COLO668 (cell line): ENCODE results near the gene STARD9.
A peak's percentile ranks its signal among the peaks of the same experiment; 100 is the strongest.
"Not testable (repeated sequence)": the region's sequence is repeated elsewhere in the genome, so short reads cannot be mapped to it uniquely, and the experiment has no call there.

ENCODE experiments used
- DNase-seq: peaks from one replicate; lab custom pipeline; 2025; ENCODE audit not compliant: unreplicated experiment; lab: John Stamatoyannopoulos, UW

The STARD9 gene

DNA sequence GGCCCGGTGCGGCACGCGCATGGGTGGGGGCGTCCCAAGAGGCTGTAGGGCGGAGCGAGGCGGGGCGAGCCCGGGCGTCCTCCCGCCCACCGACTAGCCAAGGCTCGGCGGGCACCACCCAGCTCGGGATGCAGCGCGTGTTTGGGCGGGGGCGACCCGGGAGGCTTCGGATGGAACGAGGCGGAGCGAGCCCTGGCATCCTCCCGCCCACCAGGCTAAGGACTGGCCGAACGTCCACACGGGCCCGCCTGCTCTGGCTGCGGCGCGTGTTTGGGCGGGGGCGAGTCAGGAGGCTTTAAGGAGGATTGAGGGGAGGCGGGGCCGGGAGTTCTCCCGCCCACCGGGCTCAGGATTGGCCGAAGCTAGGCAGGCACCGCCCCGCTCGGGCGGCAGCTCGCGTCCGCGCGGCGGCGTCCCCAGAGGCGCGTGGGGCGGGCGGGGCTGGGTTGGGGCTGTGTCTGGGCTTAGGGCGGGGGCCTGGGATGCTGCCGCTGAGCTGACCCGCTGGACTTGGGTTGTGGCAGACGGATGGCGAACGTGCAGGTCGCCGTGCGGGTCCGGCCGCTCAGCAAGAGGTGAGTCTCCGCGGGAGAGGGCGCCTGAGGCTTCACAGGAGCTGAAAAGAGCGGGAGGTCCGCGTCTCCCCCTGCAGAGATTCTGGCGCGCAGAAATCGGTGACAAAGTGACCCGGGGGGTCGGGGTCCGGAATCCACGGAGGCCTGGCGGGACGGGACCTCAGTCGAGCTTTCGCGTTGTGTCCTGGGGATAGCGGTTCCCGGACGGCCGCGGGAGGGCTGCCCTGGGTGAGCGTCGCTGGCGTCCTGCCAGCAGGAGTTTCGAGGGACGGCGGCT is at the start of gene STARD9:
STARD9 (plus strand) TSS at position 419 of the 852 bp plus-strand sequence; CDS start at position 529, 110 bp downstream.
- DNase-seq = peak; percentile 99

DNA sequence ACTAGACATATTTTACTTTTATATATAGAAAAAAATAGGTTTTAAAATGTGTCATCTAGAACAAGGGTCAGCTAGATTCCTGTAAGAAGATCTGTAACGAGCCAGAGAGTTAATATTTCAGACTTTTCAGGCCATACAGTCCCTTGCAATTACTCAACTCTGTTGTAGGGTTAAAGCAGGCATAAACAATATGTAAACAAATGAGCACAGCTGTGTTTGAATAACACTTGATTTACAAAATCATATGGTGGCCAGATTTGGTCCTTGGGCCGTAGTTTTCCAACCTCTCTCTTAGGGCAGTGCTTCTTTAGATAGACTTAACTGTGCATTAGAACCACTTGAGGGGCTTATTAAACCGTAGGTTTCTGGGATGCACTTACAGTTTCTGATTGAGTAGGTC is 46.4 kb upstream of the STARD9 start:
- no peak for DNase-seq

DNA sequence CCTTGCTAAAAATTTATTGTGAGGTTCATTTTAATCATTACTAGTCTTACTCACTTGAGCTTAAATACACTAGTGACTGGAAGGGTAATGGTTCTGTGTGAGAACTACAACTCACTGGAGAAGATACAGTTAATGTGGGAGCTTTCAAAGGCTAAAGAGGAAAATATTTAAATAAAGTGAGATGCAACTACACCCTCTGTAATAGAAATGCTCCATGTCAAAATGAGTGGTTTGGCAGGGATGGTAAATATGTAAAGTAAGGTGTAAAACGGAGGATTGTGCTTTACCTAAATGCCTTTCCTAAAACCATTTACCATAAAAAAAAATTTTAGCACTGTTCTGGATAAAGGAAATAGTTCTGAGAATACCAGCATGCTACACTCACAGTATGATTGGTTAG is 42.2 kb upstream of the STARD9 start:
- no peak for DNase-seq

DNA sequence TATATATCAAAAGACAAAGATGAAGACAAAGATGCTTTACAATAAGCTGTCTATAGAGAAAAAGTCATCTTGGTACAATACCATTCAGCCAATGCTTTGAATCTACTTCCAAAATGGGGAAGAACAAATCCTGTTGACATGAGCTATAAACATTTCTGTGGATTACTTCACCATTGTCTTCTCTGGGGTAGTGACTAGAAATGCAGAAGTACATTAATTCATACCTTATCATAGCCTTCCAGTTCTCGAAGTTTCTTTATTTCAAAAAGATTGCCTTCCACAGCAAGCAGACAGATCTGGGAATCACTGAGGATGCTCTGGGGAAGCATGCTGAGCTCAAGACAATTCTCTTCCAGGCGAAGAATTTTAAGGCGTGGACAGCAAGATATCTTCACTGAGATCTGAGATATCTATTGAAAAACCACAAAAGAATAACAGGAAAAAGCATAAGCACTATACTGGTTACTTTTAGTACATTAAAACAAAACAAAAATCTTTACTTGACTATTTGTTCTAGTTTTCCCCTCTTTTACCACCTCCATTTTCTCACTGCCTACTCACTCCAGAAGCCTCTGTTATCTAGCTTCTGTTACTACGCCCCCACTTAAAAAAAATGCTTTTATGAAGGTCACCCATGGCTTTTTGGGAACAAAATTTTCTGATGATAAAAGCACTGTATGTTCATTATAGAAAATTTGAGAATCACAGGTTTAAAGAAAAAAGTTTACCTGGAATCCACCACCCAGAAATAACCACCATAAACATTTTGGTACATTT is 30.4 kb upstream of the STARD9 start:
- DNase-seq = no peak

DNA sequence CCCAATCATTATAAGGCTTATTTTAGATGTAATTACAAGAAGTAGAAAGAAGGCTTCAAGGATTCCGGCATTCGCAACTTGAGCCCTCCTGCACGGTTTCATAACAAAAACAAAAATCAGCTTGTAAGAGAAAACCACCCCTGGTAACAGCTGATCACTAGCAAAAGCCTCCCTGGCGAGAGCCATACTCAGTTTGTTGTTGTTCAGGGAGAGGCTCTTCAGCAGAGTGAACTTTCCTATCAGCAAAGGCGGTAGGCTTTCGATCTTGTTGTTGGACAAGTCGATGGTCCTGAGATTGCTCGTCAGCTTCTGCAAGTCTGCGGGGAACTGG is 27.5 kb upstream of the STARD9 start:
- no peak for DNase-seq

DNA sequence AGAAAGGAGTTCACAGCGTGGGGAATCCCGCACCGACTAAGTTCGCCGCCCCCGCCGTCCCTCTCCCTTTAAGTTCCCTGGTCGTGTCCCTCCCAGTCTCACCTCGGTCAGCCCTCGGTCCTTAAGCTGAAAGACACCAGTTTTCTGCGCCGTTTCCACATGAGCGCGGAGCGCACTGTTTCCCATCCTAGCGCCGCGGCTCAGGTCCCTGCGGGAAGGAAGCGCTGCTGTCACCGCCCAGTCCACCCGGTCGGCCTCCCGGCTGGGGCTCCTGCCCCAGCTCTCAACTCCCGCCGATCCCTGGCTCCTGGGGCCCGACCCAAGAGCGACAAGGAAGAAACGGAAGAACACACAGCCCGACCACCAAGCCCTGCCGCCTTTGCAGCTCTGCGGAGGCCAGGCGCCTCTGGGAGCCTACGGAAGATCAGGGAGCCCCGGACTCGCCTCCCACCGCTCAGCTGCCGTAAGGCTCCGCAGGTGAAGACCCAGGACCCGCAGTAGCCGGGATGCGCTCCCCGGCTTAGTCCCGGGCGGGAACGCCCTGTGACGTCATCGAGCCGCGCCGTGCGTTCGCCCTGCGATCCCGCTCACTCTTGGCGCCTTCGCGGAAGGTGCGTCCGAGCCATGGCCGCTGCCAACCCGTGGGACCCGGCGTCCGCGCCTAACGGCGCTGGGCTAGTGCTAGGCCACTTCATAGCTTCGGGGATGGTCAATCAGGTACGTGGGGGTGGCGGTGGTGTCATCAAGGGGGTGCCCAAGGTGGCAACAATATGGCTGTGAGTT is 27.0 kb upstream of the STARD9 start, which contains the start of the genes HAUS2 and LRRC57:
HAUS2 (plus strand) TSS at position 590 of the 783 bp plus-strand sequence; CDS start at position 625, 35 bp downstream.
LRRC57 (minus strand) TSS at position 545 of the 783 bp plus-strand sequence; CDS start at position 186, 359 bp downstream.
- DNase-seq = peak; percentile 93

DNA sequence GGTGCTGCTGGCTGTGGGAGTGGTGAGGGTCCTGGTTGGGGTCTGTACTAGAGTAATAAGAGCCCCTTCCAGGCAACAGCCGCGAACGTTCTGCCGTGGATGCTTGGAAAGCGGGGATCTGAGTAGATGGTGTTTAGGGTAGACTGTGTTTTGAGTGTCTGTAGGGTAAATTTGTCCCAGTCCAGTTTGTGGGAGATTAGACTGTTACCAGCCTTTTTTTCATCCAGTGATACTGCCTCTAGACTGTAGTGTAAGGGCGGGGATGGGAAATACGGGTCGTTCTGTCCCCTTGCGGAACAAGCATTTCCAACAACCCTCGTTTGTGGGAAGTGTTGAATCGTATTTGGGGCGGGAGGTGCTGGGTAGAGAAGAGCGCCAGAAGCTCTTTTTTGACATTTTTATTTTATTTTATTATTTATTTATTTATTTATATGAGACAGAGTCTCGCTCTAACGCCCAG is 26.3 kb upstream of the STARD9 start:
- DNase-seq = peak; percentile 27

DNA sequence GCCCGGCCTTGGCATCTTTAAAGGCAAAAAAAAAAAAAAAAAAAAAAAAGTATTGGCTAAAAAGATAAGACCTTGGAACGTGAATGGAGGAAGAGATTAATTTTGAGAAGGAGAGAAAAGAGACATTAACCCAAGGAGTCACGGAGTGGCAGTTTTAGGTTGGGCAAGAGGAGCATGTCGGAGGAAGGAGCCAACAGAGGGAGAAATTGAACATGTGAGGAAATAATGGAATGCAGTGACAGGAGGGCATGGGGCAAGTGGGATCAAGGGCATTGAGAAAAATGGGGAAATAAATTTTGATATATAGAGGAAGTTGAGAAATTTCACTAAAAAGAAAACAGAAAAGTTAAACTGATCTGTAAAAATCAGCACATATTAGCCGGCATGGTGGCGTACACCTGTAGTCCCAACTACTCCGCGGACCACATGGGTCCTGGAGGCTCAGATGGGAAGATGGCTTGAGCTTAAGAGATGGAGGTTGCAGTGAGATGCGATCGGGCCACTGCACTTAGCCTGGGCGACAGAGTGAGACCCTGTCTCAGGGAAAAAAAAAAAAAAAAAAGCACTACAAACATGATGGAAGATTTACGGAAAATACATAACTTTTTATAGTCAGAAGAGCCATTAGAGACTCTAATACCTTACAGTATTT is 25.5 kb upstream of the STARD9 start:
- DNase-seq = no peak

DNA sequence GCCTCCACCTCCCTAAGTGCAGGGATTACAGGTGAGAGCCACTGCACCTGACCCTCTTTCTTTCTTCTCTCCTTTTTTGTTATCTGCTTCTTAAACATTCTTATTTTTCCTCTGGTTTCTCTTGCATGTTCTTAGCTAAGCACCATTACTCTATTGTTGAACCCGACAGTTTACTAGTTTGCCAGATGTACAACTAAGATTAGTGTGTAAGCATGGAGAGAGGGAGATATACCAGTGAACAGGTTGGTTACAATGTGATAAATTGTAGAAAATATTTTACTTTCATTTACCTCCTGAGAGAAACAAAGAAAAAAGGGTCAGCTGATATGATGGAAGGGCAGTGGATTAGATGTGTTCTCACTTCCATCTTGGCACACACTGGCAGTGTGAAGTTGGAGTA is 21.9 kb upstream of the STARD9 start:
- no peak for DNase-seq

DNA sequence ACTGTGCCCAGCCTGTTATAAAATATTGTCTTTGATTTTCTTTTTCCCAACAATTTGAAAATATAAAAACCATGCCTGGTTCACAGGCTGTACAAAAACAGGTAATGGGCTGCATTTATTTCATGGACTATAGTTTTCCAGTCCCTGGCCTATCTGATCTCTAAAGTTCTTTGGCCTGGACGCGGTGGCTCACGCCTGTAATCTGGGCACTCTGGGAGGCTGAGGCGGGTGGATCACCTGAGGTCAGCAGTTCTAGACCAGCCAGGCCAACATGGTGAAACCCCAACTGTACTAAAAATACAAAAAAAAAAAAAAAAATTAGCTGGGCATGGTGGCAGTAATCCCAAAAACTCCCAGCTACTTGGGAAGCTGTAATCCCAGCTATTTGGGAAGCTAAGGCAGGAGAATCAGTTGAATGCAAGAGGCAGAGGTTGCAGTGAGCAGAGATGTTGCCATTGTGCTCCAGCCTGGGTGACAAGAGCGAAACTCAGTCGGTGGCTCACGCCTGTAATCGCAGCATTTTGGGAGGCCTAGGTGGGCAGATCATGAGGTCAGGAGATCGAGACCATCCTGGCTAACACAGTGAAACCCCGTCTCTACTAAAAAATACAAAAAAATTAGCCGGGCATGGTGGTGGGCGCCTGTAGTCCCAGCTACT is 18.7 kb upstream of the STARD9 start:
- DNase-seq = not testable (repeated sequence)

DNA sequence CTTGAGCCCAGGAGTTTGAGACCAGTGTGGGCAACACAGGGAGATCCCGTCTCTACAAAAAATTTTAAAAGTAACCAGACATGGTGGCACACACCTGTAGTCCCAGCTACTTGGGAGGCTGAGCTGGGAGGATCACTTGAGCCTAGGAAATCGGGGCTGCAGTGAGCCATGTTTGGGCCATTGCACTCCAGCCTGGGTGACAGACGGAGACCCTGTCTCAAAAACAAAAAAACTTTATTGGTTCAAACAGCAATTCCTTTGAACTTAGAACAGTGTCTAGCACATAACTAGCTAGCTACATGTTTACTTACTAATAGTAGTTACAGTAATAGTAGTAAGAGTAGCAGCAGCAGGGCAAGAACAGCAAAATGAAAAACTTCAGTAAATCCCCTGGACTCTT is 16.7 kb upstream of the STARD9 start:
- DNase-seq = no peak

DNA sequence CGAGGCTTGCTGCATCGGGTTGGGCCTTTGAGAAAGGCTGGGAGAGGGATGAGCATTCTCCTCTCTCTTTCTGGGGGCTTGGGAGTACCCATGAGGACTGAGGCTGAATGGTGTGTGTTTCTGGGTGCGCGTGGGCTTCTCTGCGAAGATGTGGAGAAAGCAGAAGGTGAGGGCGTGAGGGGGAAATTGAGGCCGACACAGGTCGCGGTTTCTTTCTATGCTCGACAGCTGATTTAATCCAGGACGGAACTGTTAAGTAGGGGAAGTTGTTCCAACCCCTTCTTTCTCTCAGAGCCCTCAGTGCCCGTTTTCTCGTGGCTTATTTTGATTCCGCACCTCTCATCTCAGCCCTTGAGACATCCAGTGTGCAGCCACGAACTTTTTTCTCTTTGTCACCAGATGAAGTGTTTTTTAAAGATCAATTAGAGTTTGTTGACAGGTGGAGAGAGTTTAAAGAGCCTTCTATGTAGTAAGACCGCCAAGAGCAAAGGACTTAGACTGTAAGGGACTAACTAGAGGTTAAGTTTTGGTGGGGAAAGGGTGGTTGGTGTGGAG is 711 bp downstream of the STARD9 start:
- DNase-seq = no peak

DNA sequence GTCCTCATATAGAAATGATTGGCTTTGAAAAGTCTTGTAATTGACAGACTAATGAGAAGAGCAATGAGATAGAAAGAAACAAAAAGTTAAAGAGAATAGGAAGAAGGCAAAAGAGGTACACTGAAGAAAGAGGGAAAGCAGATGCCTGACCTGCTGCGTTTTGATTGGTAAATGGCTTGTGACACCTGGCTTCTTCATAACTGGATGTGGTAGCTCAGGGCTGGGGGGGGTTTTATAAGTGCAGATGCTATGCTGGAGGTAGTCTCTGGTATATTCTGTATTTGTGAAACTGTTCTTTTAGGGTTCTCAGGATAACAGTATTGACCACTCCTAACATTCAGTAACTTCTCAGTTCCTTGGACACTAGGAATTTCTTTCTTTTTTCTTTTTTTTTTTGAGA is 1.4 kb downstream of the STARD9 start:
- no peak for DNase-seq

DNA sequence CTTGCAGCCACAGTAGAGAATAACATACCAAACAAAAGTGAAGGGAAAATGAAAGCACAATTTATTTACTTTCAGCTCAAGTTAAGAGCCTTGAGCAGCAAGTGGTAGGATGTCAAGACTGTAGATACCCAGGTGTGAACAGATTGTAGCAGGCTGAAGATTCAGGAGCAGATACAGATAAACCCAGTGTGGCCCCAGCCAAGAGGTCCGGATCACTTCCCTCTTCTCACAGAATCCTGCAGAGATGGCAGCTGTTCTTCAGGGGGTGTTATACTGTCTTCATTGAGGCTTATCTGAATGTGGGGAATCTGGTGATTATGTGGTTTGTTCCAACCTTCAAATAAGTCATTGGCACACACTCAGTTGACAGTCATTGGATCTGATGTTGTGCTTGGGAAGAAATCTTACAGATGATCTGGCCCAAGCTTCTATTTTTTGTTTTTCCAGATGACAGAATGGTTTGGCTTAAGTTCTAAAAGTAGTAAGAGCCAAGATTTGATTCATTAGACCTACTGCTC is 2.2 kb downstream of the STARD9 start:
- DNase-seq = no peak

DNA sequence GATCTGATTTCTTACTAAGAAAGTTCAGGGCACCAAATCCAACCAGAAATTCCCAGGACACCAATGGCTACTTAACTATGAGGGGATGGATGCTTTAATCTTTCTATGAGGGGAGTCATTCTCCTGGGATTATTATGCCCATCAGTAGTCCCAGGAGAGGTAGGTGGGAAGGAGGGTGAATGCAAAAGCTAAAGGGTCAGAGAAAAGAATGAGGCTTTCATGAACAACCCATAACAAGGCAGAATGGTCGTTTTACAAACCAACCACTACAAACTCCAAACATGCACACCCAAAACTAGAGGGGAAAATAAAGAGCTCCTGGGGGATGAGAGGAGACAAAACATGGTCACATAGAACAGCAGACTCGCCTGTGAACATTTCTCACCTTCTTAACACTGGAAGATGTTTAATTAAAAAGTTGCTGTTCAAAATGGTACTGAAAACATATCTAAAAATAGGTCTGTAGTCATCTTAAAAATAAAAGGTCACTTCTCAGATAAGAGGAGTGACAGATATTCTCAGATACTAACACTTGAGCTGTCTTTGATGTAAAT is 3.7 kb downstream of the STARD9 start:
- DNase-seq = no peak

DNA sequence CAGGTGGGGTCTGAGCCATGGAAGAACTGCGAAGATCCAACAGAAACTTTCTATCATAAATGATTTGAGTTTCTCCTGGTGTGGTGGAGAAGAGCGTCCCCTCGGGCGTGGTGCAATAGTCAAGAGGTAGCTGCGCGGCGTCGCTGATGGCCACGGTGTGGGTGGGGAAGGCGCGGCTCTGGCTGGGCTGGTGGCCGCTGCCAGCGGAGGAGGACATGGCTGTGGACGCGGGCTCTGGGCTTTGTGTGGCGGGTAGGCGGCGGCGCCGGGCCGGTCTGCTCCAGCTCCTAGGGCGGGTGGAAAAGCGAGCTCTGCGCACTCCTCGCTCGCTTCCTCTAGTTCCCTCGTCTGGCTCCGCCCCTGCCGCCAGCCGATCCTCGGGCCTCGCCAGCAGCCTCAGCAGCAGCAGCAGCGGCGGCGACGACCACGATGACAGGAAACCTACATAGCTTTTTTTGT is 5.9 kb downstream of the STARD9 start:
- peak; percentile 89 for DNase-seq

DNA sequence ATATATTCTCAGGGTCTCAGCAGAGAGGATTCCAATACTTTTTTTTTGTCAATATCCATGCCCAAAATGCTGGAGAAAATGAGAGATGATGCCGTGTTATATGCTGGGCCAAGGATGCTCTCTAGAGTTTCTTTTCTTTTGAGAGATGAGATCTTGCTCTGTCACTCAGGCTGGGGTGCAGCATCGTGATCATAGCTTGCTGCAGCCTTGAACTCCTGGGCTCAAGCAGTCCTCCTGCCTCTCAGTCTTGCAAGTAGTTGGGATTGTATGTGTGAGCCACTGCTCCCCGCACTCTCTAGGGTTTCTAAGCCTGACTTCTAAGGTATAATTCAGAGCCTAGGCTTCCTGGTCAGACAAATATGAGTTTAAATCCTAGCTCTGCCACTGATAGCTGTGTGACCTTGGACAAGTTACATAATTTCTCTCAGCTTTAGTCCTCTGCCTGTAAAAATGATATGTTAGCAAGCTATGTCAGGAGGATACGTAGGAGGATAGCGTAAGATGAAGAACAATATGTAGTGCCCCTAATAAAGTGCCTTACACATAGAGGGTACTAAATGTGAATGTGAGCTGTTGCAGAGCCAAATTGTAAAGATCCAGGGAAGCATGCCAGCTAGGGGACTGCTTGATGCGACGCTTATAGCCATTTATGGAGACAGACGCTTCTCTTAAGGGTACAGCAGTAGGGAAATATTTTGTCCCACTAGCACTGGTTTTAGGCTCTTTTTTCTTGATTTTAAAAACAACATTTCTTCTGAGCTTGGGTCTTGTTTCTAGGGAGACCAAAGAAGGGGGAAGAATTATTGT is 7.4 kb downstream of the STARD9 start:
- no peak for DNase-seq

DNA sequence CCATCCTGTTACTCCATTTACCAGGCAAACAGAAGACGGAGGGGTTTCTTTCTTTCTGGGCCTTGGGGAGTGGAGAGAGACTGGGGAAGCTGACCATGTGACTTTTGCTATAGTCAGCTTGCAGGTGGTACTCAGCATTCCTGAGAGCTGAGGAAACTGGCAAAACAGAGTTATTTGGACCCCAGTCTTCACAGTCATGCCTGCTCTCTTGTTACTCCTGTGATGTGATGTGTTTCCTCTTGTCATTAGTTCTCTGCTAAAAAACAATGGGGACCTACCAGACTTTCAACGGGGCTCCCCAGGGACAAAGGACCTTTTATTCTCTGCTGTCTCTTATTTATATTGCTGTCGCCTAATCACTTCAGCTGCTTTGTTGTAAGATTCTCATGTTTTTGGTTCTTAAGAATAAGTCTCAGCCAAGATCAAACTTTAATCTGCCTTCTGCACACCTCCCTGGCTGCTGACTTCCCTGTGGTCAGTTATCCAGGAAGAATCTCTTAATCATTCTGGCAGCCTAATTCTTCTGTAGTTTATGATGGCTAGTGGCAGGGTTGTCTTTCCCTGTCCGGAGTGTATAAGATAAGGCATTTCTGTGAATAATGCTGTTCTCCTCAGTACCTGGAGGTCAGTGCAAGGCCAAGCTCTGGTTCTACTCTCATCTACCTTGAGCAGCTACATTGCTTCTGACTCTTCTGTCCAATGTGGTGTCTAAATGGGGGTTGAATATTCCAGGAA is 8.8 kb downstream of the STARD9 start:
- no peak for DNase-seq
